Calu3 (cell line): ENCODE results near the gene SSBP3. TPM values are rescaled to one million over a fixed set of nuclear protein-coding genes. Genes with fewer than 3 reads are reported as not detected.
A peak's percentile ranks its signal among the peaks of the same experiment; 100 is the strongest.

Experiments
- BruUV-seq: library from RNA; stranded (reverse); fragments of 400-500 nt; replicated peaks from 2 replicates; lab custom pipeline; 2021; lab: Mats Ljungman, UMichigan
- CTCF ChIA-PET: fragments of 300-600 bp; sonication (Branson Sonifier 250); formaldehyde crosslinking; loops from one replicate; lab custom pipeline; 2022; ENCODE audit warnings: antibody characterized with exemption; lab: Charles Lee
- DNase-seq: peaks from one replicate; pipeline ENCODE4 v3.0.0; 2022
- H3K27ac Mint-ChIP-seq: one replicate; pipeline ENCODE4 v1.8.0; 2022; ENCODE audit warnings: mixed read lengths; ENCODE audit not compliant: unreplicated experiment
- H3K27me3 Mint-ChIP-seq: one replicate; pipeline ENCODE4 v1.8.0; 2022; ENCODE audit warnings: mixed read lengths; ENCODE audit not compliant: unreplicated experiment
- H3K36me3 Mint-ChIP-seq: one replicate; pipeline ENCODE4 v1.8.0; 2022; ENCODE audit warnings: mild to moderate bottlenecking, moderate library complexity, mixed read lengths; ENCODE audit not compliant: insufficient read depth, unreplicated experiment
- H3K4me1 Mint-ChIP-seq: one replicate; pipeline ENCODE4 v1.8.0; 2022; ENCODE audit warnings: mild to moderate bottlenecking, low read depth, mixed read lengths; ENCODE audit not compliant: unreplicated experiment
- H3K4me3 Mint-ChIP-seq: one replicate; pipeline ENCODE4 v1.8.0; 2022; ENCODE audit warnings: mild to moderate bottlenecking, low read depth, moderate library complexity, mixed read lengths; ENCODE audit not compliant: unreplicated experiment
- H3K9me3 Mint-ChIP-seq: one replicate; pipeline ENCODE4 v1.8.0; 2022; ENCODE audit warnings: low read depth, mixed read lengths; ENCODE audit not compliant: unreplicated experiment
- CTCF ChIP-seq: fragments of 200-600 bp; IDR thresholded peaks from one replicate; pipeline ENCODE4 v1.8.0; 2022; ENCODE audit warnings: antibody characterized with exemption; ENCODE audit not compliant: unreplicated experiment
- intact Hi-C: fragments of 100-400 bp; cut with micrococcal nuclease; formaldehyde crosslinking; loops from one replicate; pipeline ENCODE4 v1.10.0; 2022; ENCODE audit not compliant: unreplicated experiment
- total RNA-seq: library from RNA; stranded (reverse); gene quantifications from 2 replicates; pipeline ENCODE4 v1.2.3, GENCODE V29; 2022

Gene SSBP3
- total RNA-seq, 1 experiment from 2014 or later: 16.6 TPM

- intact Hi-C loops: no loop called here
- Mint-ChIP-seq H3K4me1 (peaks cover 24% of the 10 kb centered on the region), H3K36me3 (peaks cover 17% of the 10 kb centered on the region), H3K4me3 (peak overlapping the region; percentile 78), H3K9me3 (no peaks in the 10 kb centered on the region), H3K27ac (no peak overlapping the region), H3K27me3 (no peaks in the 10 kb centered on the region)
- CTCF ChIA-PET: interaction anchor here (1.0 kb wide), 1 partner anchor 83 kb away, joined by 3 read pairs; no protein-coding TSS in a partner anchor
- BruUV-seq: no TSS peak
- no peak for TF ChIP-seq CTCF
- DNase-seq: peak; percentile 26
Measured at GRCh38 chr1:54405898-54406293, 298 bp downstream of the SSBP3 start.

GRCh38 chr1:54404939-54405897 is 976 bp downstream of the SSBP3 start:
- no peaks in the 10 kb centered on the region for H3K9me3 Mint-ChIP-seq

GRCh38 chr1:54404263-54404662 is 1.9 kb downstream of the SSBP3 start:
- no TSS peak for BruUV-seq
- intact Hi-C loops: no loop called here
- Mint-ChIP-seq H3K4me3 (peak overlapping the region; percentile 61), H3K9me3 (no peaks in the 10 kb centered on the region), H3K36me3 (peaks cover 17% of the 10 kb centered on the region), H3K27me3 (no peaks in the 10 kb centered on the region), H3K27ac (no peak overlapping the region), H3K4me1 (peaks cover 17% of the 10 kb centered on the region)
- TF ChIP-seq CTCF: no peak
- no peak for DNase-seq
- CTCF ChIA-PET: no interaction called here

More at GRCh38 chr1:54404939-54405897, 976 bp downstream of the SSBP3 start:
- no peak overlapping the region for H3K27ac Mint-ChIP-seq
- TF ChIP-seq CTCF: no peak
- peaks cover 17% of the 10 kb centered on the region for H3K36me3 Mint-ChIP-seq
- DNase-seq: peak; percentile 41
- intact Hi-C loops: no loop called here
- peaks cover 24% of the 10 kb centered on the region for H3K4me1 Mint-ChIP-seq
- BruUV-seq: no TSS peak
- H3K27me3 Mint-ChIP-seq: no peaks in the 10 kb centered on the region
- H3K4me3 Mint-ChIP-seq: peak overlapping the region; percentile 61
- CTCF ChIA-PET: no interaction called here

DNA sequence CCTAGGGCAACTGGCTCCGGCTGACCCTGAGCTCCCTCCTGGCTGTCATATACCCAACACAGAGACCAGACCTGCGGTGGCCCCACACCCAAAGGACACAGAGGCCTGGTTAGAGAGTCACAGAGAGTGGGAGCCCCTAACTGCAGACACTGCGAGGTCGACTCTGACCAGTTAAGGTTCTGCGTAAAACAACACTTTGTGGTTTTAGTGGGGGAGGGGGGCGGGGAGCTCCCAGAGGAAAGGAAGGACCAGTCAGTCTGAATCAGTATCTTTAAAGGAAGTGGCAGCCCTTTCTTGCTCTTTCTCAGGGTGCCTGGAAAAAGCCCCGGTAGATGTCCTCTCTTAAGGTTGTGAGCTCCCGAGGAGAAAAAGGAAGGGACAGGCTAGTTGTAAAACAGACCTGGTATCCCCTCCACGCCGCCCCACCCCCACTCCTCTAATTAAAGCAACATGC is 2.4 kb downstream of the SSBP3 start:
- no peaks in the 10 kb centered on the region for H3K9me3 Mint-ChIP-seq
- DNase-seq: no peak
- no TSS peak for BruUV-seq

More for the DNA sequence above, 2.4 kb downstream of the SSBP3 start:
- H3K4me1 Mint-ChIP-seq: peaks cover 13% of the 10 kb centered on the region
- H3K27ac Mint-ChIP-seq: no peak overlapping the region
- TF ChIP-seq CTCF: no peak
- peak overlapping the region; percentile 61 for H3K4me3 Mint-ChIP-seq
- peaks cover 17% of the 10 kb centered on the region for H3K36me3 Mint-ChIP-seq
- CTCF ChIA-PET: no interaction called here
- no peaks in the 10 kb centered on the region for H3K27me3 Mint-ChIP-seq
- intact Hi-C loops: no loop called here
